H1 (cell line): Measurements from ENCODE around the gene IL1RAP. TPM values are rescaled to one million over a fixed set of nuclear protein-coding genes. Genes with fewer than 3 reads are reported as not detected.

Experiments used
- CTCF ChIA-PET: fragments of 300-600 bp; sonication (Branson Sonifier 250); formaldehyde crosslinking; loops from one replicate; lab custom pipeline; 2021; ENCODE audit not compliant: partially characterized antibody; lab: Charles Lee
- POLR2A ChIA-PET: fragments of 300-600 bp; sonication (Branson Sonifier 250); formaldehyde crosslinking; loops from one replicate; lab custom pipeline; 2021; ENCODE audit warnings: inconsistent platforms; ENCODE audit not compliant: partially characterized antibody; lab: Charles Lee
- DNase-seq, 2 experiments: peaks; one replicate each; pipeline versions ENCODE4 v3.0.0 to v3.0.0-alpha.2; 2010 to 2022; ENCODE audit warnings: low spot score in 2 of 2, low read depth in 1 of 2, mixed read lengths in 1 of 2
- FAIRE-seq: peaks from 2 replicates; lab custom pipeline; 2011; peaks lifted over from hg19 to GRCh38; lab: Jason Lieb, UNC
- H2AFZ ChIP-seq: 2 replicates; pipeline ENCODE4 v1.8.1; 2012; ENCODE audit warnings: low read length, inconsistent platforms
- H2AK5ac ChIP-seq: 2 replicates; pipeline ENCODE4 v1.6.1; 2013; ENCODE audit warnings: low read depth, low read length
- H2BK120ac ChIP-seq: replicated peaks from 2 replicates; pipeline ENCODE3; 2013; ENCODE audit warnings: low read depth, low read length, inconsistent platforms
- H2BK12ac ChIP-seq: 2 replicates; pipeline ENCODE4 v1.6.1; 2013; ENCODE audit warnings: low read depth, low read length
- H2BK15ac ChIP-seq: 2 replicates; pipeline ENCODE4 v1.6.1; 2013; ENCODE audit warnings: low read length
- H2BK20ac ChIP-seq: 2 replicates; pipeline ENCODE4 v1.6.1; 2013; ENCODE audit warnings: low read length
- H2BK5ac ChIP-seq: 2 replicates; pipeline ENCODE4 v1.6.1; 2013; ENCODE audit warnings: low read depth, low read length
- H3K14ac ChIP-seq: 2 replicates; pipeline ENCODE4 v1.6.1; 2013; ENCODE audit warnings: inconsistent platforms; ENCODE audit not compliant: insufficient read length
- H3K18ac ChIP-seq: 2 replicates; pipeline ENCODE4 v1.6.1; 2013; ENCODE audit warnings: low read length; ENCODE audit errors: extremely low read depth
- H3K23ac ChIP-seq: 2 replicates; pipeline ENCODE4 v1.6.1; 2013; ENCODE audit warnings: inconsistent platforms; ENCODE audit not compliant: insufficient read length
- H3K23me2 ChIP-seq: 2 replicates; pipeline ENCODE4 v1.6.1; 2013; ENCODE audit warnings: low read depth, low read length
- H3K27ac ChIP-seq: 2 replicates; pipeline ENCODE4 v1.6.1; 2011; ENCODE audit warnings: low read depth, low read length, inconsistent platforms
- H3K27me3 ChIP-seq, 4 experiments: replicated peaks in 1 of 4; 1 replicate in 1 of 4; 2 replicates in 3 of 4; pipeline versions ENCODE4 v1.6.1 to v1.8.1; 2011 to 2013; ENCODE audit warnings: low read length in 3 of 4, mild to moderate bottlenecking in 3 of 4, inconsistent platforms in 2 of 4, mixed read lengths in 2 of 4, moderate library complexity in 1 of 4; ENCODE audit not compliant: control insufficient read depth in 3 of 4, insufficient read depth in 3 of 4; ENCODE audit errors: extremely low read depth in 1 of 4
- H3K36me3 ChIP-seq, 4 experiments: 2 replicates each; pipeline versions ENCODE4 v1.6.1 to v1.8.1; 2011 to 2013; ENCODE audit warnings: mild to moderate bottlenecking in 4 of 4, low read length in 3 of 4, moderate library complexity in 2 of 4, control low read depth in 1 of 4, inconsistent platforms in 1 of 4; ENCODE audit not compliant: insufficient read depth in 4 of 4, control insufficient read depth in 2 of 4
- H3K4ac ChIP-seq: replicated peaks from 2 replicates; pipeline ENCODE3; 2013; ENCODE audit warnings: low read length, low read depth, mixed read lengths, inconsistent platforms; ENCODE audit not compliant: insufficient read length
- H3K4me1 ChIP-seq, 4 experiments: replicated peaks in 1 of 4; 1 replicate in 1 of 4; 2 replicates in 3 of 4; pipeline versions ENCODE4 v1.6.1 to v1.8.1; 2011 to 2013; ENCODE audit warnings: low read length in 3 of 4, inconsistent platforms in 2 of 4, mixed read lengths in 1 of 4; ENCODE audit not compliant: insufficient read depth in 4 of 4, control insufficient read depth in 3 of 4
- H3K4me2 ChIP-seq, 2 experiments: 2 replicates each; pipeline versions ENCODE4 v1.6.1 to v1.8.1; 2011 to 2013; ENCODE audit warnings: low read depth in 2 of 2, low read length in 2 of 2, control low read depth in 1 of 2, inconsistent platforms in 1 of 2, mild to moderate bottlenecking in 1 of 2; ENCODE audit not compliant: insufficient read depth in 1 of 2
- H3K4me3 ChIP-seq, 4 experiments: fragments of 200-600, 300-600 bp in 1 of 4; sonication (generic), shearing (Covaris generic), sonication (Bioruptor Twin) in 1 of 4; 2 replicates each; pipeline versions ENCODE4 v1.5.1 to v1.8.1; 2011 to 2016; ENCODE audit warnings: low read length in 4 of 4, low read depth in 3 of 4, control low read depth in 2 of 4, inconsistent platforms in 2 of 4, mild to moderate bottlenecking in 2 of 4, mixed read lengths in 1 of 4, moderate library complexity in 1 of 4; ENCODE audit not compliant: insufficient read depth in 2 of 4; ENCODE audit errors: extremely low read depth in 1 of 4
- H3K56ac ChIP-seq: replicated peaks from 2 replicates; pipeline ENCODE3; 2013; ENCODE audit warnings: low read depth, mild to moderate bottlenecking, mixed read lengths, low read length, inconsistent platforms; ENCODE audit not compliant: insufficient read length
- H3K79me1 ChIP-seq: 2 replicates; pipeline ENCODE4 v1.6.1; 2013; ENCODE audit warnings: low read depth, low read length, control low read depth
- H3K79me2 ChIP-seq, 2 experiments: 2 replicates each; pipeline versions ENCODE4 v1.6.1 to v1.8.1; 2012 to 2013; ENCODE audit warnings: low read length in 2 of 2, mild to moderate bottlenecking in 2 of 2, inconsistent platforms in 1 of 2; ENCODE audit not compliant: insufficient read depth in 2 of 2, control insufficient read depth in 1 of 2
- H3K9ac ChIP-seq, 4 experiments: replicated peaks in 1 of 4; 1 replicate in 1 of 4; 2 replicates in 3 of 4; pipeline versions ENCODE4 v1.6.1 to v1.8.1; 2011 to 2013; ENCODE audit warnings: low read depth in 3 of 4, low read length in 3 of 4, control low read depth in 2 of 4, mild to moderate bottlenecking in 2 of 4, moderate library complexity in 2 of 4, inconsistent platforms in 1 of 4; ENCODE audit errors: extremely low read depth in 1 of 4
- H3K9me3 ChIP-seq, 2 experiments: 2 replicates each; pipeline versions ENCODE4 v1.6.1 to v1.8.1; 2012 to 2013; ENCODE audit warnings: mild to moderate bottlenecking in 2 of 2, moderate library complexity in 2 of 2, control low read depth in 1 of 2, inconsistent platforms in 1 of 2, low read depth in 1 of 2, low read length in 1 of 2, mixed read lengths in 1 of 2; ENCODE audit not compliant: insufficient read depth in 2 of 2
- H4K20me1 ChIP-seq, 2 experiments: replicated peaks in 1 of 2; 2 replicates each; pipeline versions ENCODE3 to v1.8.1; 2011 to 2013; ENCODE audit warnings: inconsistent platforms in 2 of 2, low read length in 2 of 2, mild to moderate bottlenecking in 1 of 2; ENCODE audit not compliant: insufficient read depth in 2 of 2, control insufficient read depth in 1 of 2
- H4K5ac ChIP-seq: 2 replicates; pipeline ENCODE4 v1.6.1; 2013; ENCODE audit warnings: low read length, low read depth, mixed read lengths, inconsistent platforms; ENCODE audit not compliant: insufficient read length
- H4K8ac ChIP-seq: 2 replicates; pipeline ENCODE4 v1.8.0; 2013; ENCODE audit warnings: mild to moderate bottlenecking, moderate library complexity, low read length, inconsistent platforms; ENCODE audit not compliant: insufficient read depth; ENCODE audit errors: extremely low read depth
- H4K91ac ChIP-seq: replicated peaks from 2 replicates; pipeline ENCODE3; 2013; ENCODE audit warnings: low read length, mixed read lengths, inconsistent platforms; ENCODE audit not compliant: insufficient read length
- MAFK ChIP-seq: IDR thresholded peaks from 2 replicates; pipeline ENCODE4 v1.6.1; 2012; ENCODE audit warnings: low read depth, mild to moderate bottlenecking, improper control_type of control experiment, low read length
- POLR2A ChIP-seq, 2 experiments: IDR thresholded peaks; 1 replicate in 1 of 2; 2 replicates in 1 of 2; pipeline ENCODE4 v1.6.1; 2011; ENCODE audit warnings: low read depth in 2 of 2, low read length in 2 of 2, mild to moderate bottlenecking in 2 of 2; ENCODE audit errors: control extremely low read depth in 1 of 2
- RFX5 ChIP-seq: IDR thresholded peaks from 2 replicates; pipeline ENCODE4 v1.6.1; 2011; ENCODE audit warnings: low read depth, low read length, improper control_type of control experiment, borderline replicate concordance
- SIN3A ChIP-seq, 2 experiments: IDR thresholded peaks in 1 of 2; conservative IDR thresholded peaks in 1 of 2; 2 replicates each; pipeline ENCODE4 v1.6.1; 2011 to 2012; ENCODE audit warnings: low read length in 2 of 2, improper control_type of control experiment in 1 of 2, low read depth in 1 of 2, mild to moderate bottlenecking in 1 of 2
- SUZ12 ChIP-seq: fragments of 200-600 bp; sonication (generic); IDR thresholded peaks from 2 replicates; pipeline ENCODE4 v1.6.1; 2012; ENCODE audit warnings: mild to moderate bottlenecking, inconsistent platforms, low read length, moderate library complexity, mixed read lengths
- TBP ChIP-seq: IDR thresholded peaks from 2 replicates; pipeline ENCODE4 v1.6.1; 2011; ENCODE audit warnings: low read depth, low read length, improper control_type of control experiment
- WGBS, 2 experiments: shearing (Covaris generic) in 1 of 2; methylation state at CpG; one replicate each; pipeline versions ENCODE4 v1.1.6 to v1.1.7; 2013 to 2015; ENCODE audit warnings: low lambda C conversion rate in 2 of 2, mixed read lengths in 2 of 2, inconsistent platforms in 1 of 2, low coverage in 1 of 2, missing lambda C conversion rate in 1 of 2; ENCODE audit not compliant: insufficient replicate concordance in 2 of 2, insufficient coverage in 1 of 2, insufficient read length in 1 of 2; ENCODE audit errors: extremely low coverage in 1 of 2, missing lambda C conversion rate in 1 of 2; 5-methylcytosine and 5-hydroxymethylcytosine counted together
- polyA plus RNA-seq, 7 experiments: library from polyadenylated mRNA; depleted of rRNA in 3 of 7; stranded (reverse) in 5 of 7; unstranded in 2 of 7; fragments of >200 nt in 5 of 7; fragments of 200-250 nt in 2 of 7; gene quantifications; 1 replicate in 5 of 7; 2 replicates in 1 of 7; 4 replicates in 1 of 7; pipeline versions ENCODE4 v1.2.1 to v1.2.3, GENCODE V29; 2011 to 2013; ENCODE audit warnings: missing spikeins in 2 of 7, mixed read lengths in 2 of 7
- total RNA-seq: library from RNA; stranded (reverse); fragmentation: NEBNext Ultra II Directional; extraction: Animal tissue kit (Norgen Biotek cat#: 25700); gene quantifications from 2 replicates; pipeline ENCODE4 v1.2.1, GENCODE V29; 2021
- TF ChIP-seq, protein P1 (sequence below), 3 experiments: IDR thresholded peaks; 1 replicate in 2 of 3; 2 replicates in 1 of 3; pipeline versions ENCODE4 v1.5.1 to v1.6.1; 2011; ENCODE audit warnings: low read length in 3 of 3, mild to moderate bottlenecking in 3 of 3, inconsistent platforms in 2 of 3, low read depth in 1 of 3, moderate library complexity in 1 of 3; ENCODE audit not compliant: insufficient read depth in 1 of 3; ENCODE audit errors: control extremely low read depth in 1 of 3

The IL1RAP gene
- total and polyA plus RNA-seq, 2 of the 8 experiments (the other 6 are each of a cell fraction or from before 2014, with no cell fraction given) = 2.4 to 3.9 TPM

DNA sequence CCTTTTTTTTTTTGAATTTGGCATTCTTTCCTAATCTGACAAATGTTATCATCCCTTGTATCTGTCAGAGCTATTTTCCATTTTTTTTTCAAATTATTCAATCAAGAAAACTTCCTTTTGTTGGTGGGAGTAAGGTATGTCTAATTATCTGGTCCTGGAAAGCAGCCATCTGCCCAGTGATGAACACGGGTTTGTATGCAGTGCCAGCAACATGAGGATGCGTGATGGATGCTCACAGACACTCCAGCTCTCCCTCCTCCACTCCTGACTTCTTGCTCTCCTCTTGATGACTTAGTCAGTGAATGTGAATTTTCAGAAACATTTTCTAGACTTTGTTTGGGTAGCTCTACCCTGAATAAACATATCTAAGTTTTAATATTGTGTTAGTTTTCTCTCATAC is 79.2 kb downstream of the IL1RAP start:
- Histone ChIP-seq H3K36me3 (no peaks in the 10 kb centered on the region), H2BK5ac (no peak overlapping the region), H3K18ac (no peak overlapping the region), H3K27ac (no peak overlapping the region), H4K5ac (no peak overlapping the region), H4K20me1 (no peaks in the 10 kb centered on the region), H3K27me3 (no peaks in the 10 kb centered on the region), H3K4me3 (no peak overlapping the region), H2AK5ac (no peak overlapping the region), H3K4me2 (no peak overlapping the region), H2BK12ac (no peak overlapping the region), H3K79me2 (no peaks in the 10 kb centered on the region), H2BK20ac (no peak overlapping the region), H3K9ac (no peak overlapping the region), H3K56ac (no peak overlapping the region), H4K8ac (no peak overlapping the region), H3K9me3 (no peaks in the 10 kb centered on the region), H2BK15ac (no peak overlapping the region), H3K14ac (no peak overlapping the region), H2AFZ (no peak overlapping the region), H3K23me2 (no peaks in the 10 kb centered on the region), H4K91ac (no peak overlapping the region), H3K4ac (no peak overlapping the region), H3K23ac (no peak overlapping the region), H3K4me1 (no peaks in the 10 kb centered on the region; a peak in 1 of 7 replicates), H2BK120ac (no peak overlapping the region), H3K79me1 (no peaks in the 10 kb centered on the region)
- FAIRE-seq (no peak), DNase-seq (no peak)
- 94% methylated on average over 2 of the region's 2 CpGs; no CpG with 5 or more reads in 1 of the 2 experiments for WGBS, 2 experiments
- POLR2A ChIA-PET = no interaction called here
- CTCF ChIA-PET = interaction anchor here (0.8 to 1.1 kb wide), 2 partner anchors 11 to 41 kb away, joined by 3 to 4 read pairs; no protein-coding TSS in a partner anchor
- TF ChIP-seq SIN3A (conservative IDR thresholded peaks at IDR 0.05 in 1 of 2, IDR thresholded peaks at IDR 0.05 in 1 of 2; ENCODE audit: low read depth in 1 of 2, low read length in 2 of 2) (no peak), RFX5 (no peak), TBP (no peak), SUZ12 (no peak), POLR2A (IDR thresholded peaks at IDR 0.05; ENCODE audit: control extremely low read depth in 1 of 2, low read depth in 2 of 2, low read length in 2 of 2) (no peak), MAFK (no peak)
- TF ChIP-seq, protein P1, sequence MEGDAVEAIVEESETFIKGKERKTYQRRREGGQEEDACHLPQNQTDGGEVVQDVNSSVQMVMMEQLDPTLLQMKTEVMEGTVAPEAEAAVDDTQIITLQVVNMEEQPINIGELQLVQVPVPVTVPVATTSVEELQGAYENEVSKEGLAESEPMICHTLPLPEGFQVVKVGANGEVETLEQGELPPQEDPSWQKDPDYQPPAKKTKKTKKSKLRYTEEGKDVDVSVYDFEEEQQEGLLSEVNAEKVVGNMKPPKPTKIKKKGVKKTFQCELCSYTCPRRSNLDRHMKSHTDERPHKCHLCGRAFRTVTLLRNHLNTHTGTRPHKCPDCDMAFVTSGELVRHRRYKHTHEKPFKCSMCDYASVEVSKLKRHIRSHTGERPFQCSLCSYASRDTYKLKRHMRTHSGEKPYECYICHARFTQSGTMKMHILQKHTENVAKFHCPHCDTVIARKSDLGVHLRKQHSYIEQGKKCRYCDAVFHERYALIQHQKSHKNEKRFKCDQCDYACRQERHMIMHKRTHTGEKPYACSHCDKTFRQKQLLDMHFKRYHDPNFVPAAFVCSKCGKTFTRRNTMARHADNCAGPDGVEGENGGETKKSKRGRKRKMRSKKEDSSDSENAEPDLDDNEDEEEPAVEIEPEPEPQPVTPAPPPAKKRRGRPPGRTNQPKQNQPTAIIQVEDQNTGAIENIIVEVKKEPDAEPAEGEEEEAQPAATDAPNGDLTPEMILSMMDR (IDR thresholded peaks at IDR 0.05; ENCODE audit: control extremely low read depth in 1 of 3, insufficient read depth in 1 of 3, low read depth in 1 of 3, low read length in 3 of 3) = no peak
